Erythroblast (primary cell): ENCODE measurements around the gene PAFAH2.

Experiments used
- GATA1 ChIP-seq: IDR thresholded peaks from 2 replicates; pipeline ENCODE4 v1.6.1; 2011; ENCODE audit warnings: low read depth, mild to moderate bottlenecking, control low read depth, low read length, moderate library complexity
- POLR2A ChIP-seq: IDR thresholded peaks from 2 replicates; pipeline ENCODE4 v1.6.1; 2011; ENCODE audit warnings: mild to moderate bottlenecking, low read length

DNA sequence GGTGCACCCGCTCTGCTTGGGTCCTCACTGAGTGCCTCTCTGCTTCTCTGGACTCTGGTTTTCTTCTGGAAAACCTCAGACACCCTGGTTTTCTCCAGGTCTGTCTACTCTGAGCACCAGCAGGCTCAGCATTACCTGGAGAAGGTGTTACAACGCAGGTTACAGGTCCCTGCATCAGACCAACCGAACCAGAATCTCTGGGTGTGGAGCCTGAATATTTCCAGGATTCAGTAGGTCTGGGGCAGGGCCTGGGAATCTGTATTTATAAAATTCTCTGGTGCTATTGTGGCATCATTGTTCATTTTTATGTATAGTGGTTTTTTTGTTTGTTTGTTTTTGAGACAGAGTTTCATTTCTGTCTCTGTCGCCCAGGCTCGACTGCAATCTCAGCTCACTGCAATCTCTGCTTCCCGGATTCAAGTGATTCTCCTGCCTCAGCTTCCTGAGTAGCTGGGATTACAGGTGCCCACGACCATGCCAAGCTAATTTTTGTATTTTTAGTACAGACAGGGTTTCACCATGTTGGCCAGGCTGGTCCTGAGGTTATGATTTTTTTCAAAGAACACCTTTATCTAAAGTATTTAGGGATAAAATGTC is 49.5 kb upstream of the PAFAH2 start:
- TF ChIP-seq POLR2A = no peak
- no peak for TF ChIP-seq GATA1
